NCI-H1694 (cell line): Measurements from ENCODE around the gene URAD.

ENCODE experiments used
- DNase-seq: peaks from one replicate; lab custom pipeline; 2025; lab: John Stamatoyannopoulos, UW

Gene URAD

DNA sequence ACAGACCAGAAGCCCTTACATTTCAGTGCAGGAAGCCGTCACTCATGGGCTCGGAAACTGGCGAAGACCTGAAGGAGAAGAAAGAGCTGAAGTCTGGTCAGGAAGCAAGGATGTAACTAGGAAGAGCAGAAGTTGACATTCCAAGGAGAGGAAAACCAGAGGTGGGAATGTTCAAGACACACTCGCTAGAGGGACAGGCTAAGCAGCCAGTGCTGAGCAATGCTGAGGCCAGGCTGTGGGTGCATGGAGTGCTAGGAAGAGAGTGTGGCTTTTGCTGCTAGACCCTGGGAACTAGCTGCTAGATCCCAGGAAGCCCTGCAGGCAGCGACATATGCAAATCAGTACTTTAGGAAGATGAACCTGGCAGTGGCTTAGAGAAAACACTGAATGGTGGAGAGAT, 12.1 kb upstream of the URAD start:
- no peak for DNase-seq

GRCh38 chr13:27997904-27998522, 9.5 kb upstream of the URAD start:
- peak; percentile 25 for DNase-seq

DNA sequence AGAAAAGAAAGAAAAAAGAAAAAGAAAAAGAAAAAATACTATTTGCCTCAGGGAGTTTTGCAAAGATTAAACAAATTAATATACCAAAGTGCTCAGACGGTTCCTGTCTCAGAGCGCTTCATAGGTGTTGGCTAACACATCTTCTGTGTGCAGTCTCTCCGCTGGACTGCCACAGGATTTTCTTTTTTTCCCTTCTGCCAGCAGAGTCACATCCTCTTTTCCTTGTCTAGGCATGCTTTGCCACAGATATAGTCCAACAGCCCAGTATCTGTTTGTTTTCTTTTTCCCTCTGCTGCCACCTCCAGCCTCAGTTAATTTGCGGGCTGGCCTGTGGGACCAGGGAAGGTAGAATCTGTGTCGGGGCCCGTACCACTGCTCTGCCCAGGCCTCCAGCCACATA, 3.4 kb upstream of the URAD start:
- DNase-seq = no peak

DNA sequence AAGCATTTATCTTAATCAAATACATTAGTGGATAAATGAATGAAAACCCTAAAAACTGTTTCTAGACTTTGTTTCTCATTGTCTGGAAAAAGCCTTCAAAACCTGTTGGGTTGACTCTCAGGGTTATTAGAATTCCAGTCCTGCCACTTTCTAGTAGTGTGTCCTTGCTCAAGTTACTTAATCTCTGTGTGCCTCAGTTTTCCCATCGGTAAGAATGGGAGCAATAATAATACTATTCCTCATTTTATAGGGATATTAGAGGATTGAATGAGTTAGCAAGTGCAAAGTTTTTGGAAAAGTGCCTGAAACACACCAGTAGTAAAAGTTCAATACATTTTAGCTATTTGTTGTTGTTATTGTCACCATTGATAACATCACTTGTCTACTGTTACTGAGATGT, 2.9 kb downstream of the URAD start:
- no peak for DNase-seq

GRCh38 chr13:27982361-27982760, 6.1 kb downstream of the URAD start:
- DNase-seq = no peak

GRCh38 chr13:27981006-27981708, 7.3 kb downstream of the URAD start:
- no peak for DNase-seq

- no peak for DNase-seq
These were observed 8.1 kb downstream of the URAD start for GRCh38 chr13:27980280-27980998.

- no peak for DNase-seq
These were observed 8.7 kb downstream of the URAD start for GRCh38 chr13:27979765-27980279.

GRCh38 chr13:27979001-27979643, 9.4 kb downstream of the URAD start:
- no peak for DNase-seq

DNA sequence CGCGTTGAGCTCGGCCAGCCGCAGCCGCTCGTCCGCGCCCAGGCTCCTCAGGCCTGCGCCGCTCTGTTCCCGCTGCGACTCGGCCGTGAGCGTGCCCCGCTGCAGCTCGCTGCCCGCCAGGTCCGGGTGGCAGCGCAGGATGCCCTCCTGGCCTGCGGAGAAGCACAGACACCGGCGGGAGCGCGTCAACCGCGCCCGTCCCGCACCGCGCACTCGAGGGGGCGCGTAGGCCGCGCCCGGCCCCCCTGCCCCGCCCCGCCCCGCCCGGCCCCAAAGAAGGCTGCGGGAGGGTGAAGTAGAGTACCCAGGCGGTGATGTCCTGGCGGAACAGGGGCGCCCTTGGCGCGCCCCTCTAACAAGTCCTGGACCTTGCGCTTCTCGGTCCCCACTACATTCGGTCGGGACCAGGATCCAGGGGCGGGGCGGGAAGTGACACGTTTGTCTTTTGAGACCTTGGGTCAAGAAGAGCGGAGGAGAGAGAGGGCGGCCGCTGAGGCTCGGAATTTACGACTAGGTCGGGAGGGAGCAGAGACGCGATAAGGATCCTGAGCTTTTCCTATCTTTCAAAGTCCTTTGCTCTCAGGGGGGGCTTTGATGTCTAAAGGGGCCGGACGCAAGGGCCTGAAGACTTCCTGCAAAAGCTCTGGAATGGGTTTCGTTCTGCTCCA, 10.1 kb downstream of the URAD start:
- DNase-seq = no peak

DNA sequence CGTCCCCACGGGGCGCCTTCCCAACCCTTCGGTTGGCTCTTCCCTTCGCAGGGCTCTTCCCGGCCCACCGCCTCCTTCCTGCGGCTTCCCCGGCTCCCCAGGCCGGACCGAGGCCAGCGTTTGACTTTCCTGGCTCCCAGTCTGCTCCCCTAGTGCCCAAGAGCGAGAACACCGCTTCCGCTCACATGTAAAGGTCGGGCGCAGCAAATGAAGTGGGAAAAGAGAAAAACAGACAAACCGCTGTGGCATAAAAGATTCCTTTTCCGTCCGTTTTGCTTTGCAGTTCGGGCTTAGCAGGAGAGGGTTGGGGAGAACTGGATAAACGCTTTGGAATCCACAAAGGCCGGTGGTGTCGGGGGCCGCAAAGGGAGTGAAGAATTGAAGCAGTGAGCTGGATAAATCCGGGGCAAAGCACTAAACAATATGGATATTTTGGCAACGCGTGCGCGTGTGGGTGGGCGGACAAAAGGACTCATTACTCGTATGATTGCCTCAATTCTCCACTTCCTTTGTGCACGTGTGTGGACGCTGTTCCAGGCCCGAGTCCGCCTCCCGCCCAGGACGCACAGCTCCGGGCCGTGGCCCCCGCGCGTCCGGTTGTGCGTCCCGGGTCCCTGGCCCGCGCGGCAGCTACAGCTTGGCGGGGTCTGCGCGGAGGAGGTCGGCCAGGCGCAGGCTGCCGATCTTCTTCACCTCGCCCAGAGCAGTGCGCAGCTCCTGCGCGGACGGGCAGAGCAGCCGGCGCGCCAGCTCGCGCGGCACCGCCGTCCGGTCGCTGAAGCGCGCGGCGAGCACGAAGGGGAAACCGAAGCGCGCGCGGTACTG, 10.8 kb downstream of the URAD start:
- DNase-seq = no peak

DNA sequence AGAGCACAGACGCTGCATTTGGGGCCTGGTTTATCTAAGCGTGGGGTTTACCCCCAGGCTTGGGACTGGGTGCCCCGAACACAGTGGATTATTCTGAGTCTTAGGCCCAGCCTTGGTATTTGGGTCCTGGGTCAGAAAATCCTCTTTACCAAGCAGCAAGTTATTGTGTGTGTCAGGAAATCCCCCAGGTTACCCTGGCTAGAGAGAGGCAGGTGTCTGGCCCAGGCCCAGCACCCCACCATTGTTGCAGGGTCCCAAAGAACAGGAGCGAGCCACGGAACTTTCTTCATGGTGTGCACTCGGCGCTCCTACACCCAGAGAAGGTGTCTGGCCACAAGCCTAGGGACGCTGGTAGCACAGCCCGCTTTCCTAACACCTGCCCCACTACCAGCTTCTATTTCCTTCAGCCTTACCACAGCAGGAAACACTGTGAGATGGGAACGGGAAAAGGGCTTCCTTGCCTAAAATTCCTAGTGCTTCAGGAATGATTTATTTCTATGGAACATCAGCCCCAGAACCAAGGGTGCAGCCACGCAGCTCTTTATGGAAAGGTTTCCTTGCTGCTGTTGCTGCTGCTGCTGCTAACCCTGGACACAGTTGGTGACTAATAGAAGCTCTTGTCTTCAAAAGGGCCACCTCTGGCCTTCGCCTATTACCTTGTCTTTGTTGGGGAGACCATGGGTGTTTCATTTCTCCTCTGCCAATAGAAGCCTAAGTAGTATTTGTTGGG, 12.0 kb downstream of the URAD start:
- DNase-seq = no peak

- no peak for DNase-seq
These were observed 12.7 kb downstream of the URAD start for GRCh38 chr13:27975564-27976361.

GRCh38 chr13:27973961-27974662, 14.4 kb downstream of the URAD start:
- DNase-seq = no peak

GRCh38 chr13:27973291-27973690, 15.2 kb downstream of the URAD start:
- DNase-seq = no peak

DNA sequence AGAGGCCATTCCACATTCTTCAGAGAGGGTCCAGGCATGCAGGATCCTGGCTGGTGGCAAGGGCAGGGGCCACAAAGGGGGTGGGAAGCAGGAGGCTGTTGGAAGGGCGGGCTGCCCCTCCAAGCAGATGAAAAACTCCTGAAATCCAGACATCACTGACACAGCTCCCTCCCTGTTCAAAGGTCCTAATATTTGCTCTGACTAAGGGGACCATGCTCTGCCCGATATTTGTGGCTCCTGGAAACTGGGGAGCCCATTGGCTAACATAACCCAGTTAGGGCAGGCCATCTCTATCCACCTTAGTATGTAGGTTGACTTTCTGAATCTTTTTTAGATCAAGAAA, 16.0 kb downstream of the URAD start:
- no peak for DNase-seq

GRCh38 chr13:27971776-27972477, 16.6 kb downstream of the URAD start:
- DNase-seq = no peak

GRCh38 chr13:27971236-27971645, 17.3 kb downstream of the URAD start:
- DNase-seq = no peak
